HCT116 (cell line): ENCODE data around the gene SEMA5A. TPM values are rescaled to one million over a fixed set of nuclear protein-coding genes. Genes with fewer than 3 reads are reported as not detected.

Experiments
- ATAC-seq: fragments of 200-7000 bp; cut with Tn5 transposase; 2 replicates; pipeline ENCODE4 v1.9.1; 2020; ENCODE audit warnings: mild to moderate bottlenecking, moderate library complexity
- BruUV-seq: library from RNA; stranded (reverse); fragments of 400-500 nt; replicated peaks from 2 replicates; lab custom pipeline; 2021; lab: Mats Ljungman, UMichigan
- CTCF ChIA-PET: fragments of 300-600 bp; sonication (Branson Sonifier 250); formaldehyde crosslinking; loops from one replicate; lab custom pipeline; 2021; ENCODE audit warnings: antibody characterized with exemption; lab: Charles Lee
- POLR2A ChIA-PET: fragments of 300-600, 350-600 bp; sonication (Branson Sonifier 250); formaldehyde crosslinking; loops from one replicate; lab custom pipeline; 2021; ENCODE audit warnings: antibody characterized with exemption; lab: Charles Lee
- RAD21 ChIA-PET, 2 experiments: fragments of 300-600 bp; sonication (Branson Sonifier 250); formaldehyde crosslinking; loops; one replicate each; lab custom pipeline; 2023; ENCODE audit warnings: low total read pairs in 2 of 2; ENCODE audit not compliant: uncharacterized antibody in 2 of 2, unreplicated experiment in 2 of 2, low non-redundant PET in 1 of 2; lab: Charles Lee
- DNase-seq: peaks from one replicate; pipeline ENCODE4 v3.0.0-alpha.2; 2010; ENCODE audit warnings: low read depth, low spot score
- H2AFZ ChIP-seq: fragments of 200-600 bp; shearing (Covaris generic), sonication (generic); 2 replicates; pipeline ENCODE4 v1.6.1; 2017; ENCODE audit warnings: low read depth, mixed run types, mixed read lengths, antibody characterized with exemption, low read length; ENCODE audit not compliant: poor library complexity, severe bottlenecking
- H3K27ac ChIP-seq: 2 replicates; pipeline ENCODE4 v1.5.1; 2012; ENCODE audit warnings: low read depth, low read length
- H3K27me3 ChIP-seq: fragments of 200-600 bp; sonication (generic); 2 replicates; pipeline ENCODE4 v1.6.1; 2016; ENCODE audit warnings: mixed run types, low read length, mixed read lengths; ENCODE audit not compliant: insufficient read depth
- H3K36me3 ChIP-seq, 2 experiments: fragments of 200-500 bp in 1 of 2; fragments of 200-600 bp in 1 of 2; sonication (Bioruptor generic) in 1 of 2; sonication (generic) in 1 of 2; 2 replicates each; pipeline versions ENCODE4 v1.5.1 to v1.6.1; 2014 to 2016; ENCODE audit warnings: low read length in 2 of 2, inconsistent platforms in 1 of 2, mixed read lengths in 1 of 2, mixed run types in 1 of 2; ENCODE audit not compliant: insufficient read depth in 2 of 2, control insufficient read depth in 1 of 2
- H3K4me1 ChIP-seq, 2 experiments: fragments of 200-600 bp in 1 of 2; sonication (generic) in 1 of 2; 2 replicates each; pipeline versions ENCODE4 v1.5.1 to v1.6.1; 2012 to 2017; ENCODE audit warnings: low read length in 2 of 2, inconsistent platforms in 1 of 2, mild to moderate bottlenecking in 1 of 2, mixed read lengths in 1 of 2, mixed run types in 1 of 2, moderate library complexity in 1 of 2; ENCODE audit not compliant: insufficient read depth in 2 of 2, control insufficient read depth in 1 of 2
- H3K4me2 ChIP-seq: fragments of 200-600 bp; sonication (generic); 2 replicates; pipeline ENCODE4 v1.6.1; 2017; ENCODE audit warnings: mixed run types, low read length, mixed read lengths
- H3K4me3 ChIP-seq, 2 experiments: fragments of 200-600 bp in 1 of 2; sonication (generic) in 1 of 2; replicated peaks in 1 of 2; 2 replicates each; pipeline ENCODE4 v1.5.1; 2011 to 2016; ENCODE audit warnings: low read length in 2 of 2, control low read depth in 1 of 2, low read depth in 1 of 2, mild to moderate bottlenecking in 1 of 2, mixed read lengths in 1 of 2, mixed run types in 1 of 2
- H3K79me2 ChIP-seq: fragments of 200-600 bp; sonication (generic); 2 replicates; pipeline ENCODE4 v1.6.1; 2017; ENCODE audit warnings: mild to moderate bottlenecking, mixed run types, low read length, moderate library complexity, mixed read lengths; ENCODE audit not compliant: insufficient read depth
- H3K9ac ChIP-seq: fragments of 200-600 bp; sonication (generic); 2 replicates; pipeline ENCODE4 v1.6.1; 2016; ENCODE audit warnings: low read length, mixed read lengths
- H3K9me2 ChIP-seq: fragments of 200-600 bp; sonication (generic), shearing (Covaris generic); 2 replicates; pipeline ENCODE4 v1.6.1; 2017; ENCODE audit warnings: mixed run types, mild to moderate bottlenecking, moderate library complexity; ENCODE audit not compliant: insufficient read depth
- H3K9me3 ChIP-seq, 2 experiments: fragments of 200-500 bp in 1 of 2; fragments of 200-600 bp in 1 of 2; sonication (Bioruptor generic) in 1 of 2; sonication (generic) in 1 of 2; 2 replicates each; pipeline ENCODE4 v1.6.1; 2014 to 2017; ENCODE audit warnings: low read length in 2 of 2, mixed read lengths in 2 of 2, inconsistent platforms in 1 of 2, low read depth in 1 of 2, mild to moderate bottlenecking in 1 of 2, mixed run types in 1 of 2, moderate library complexity in 1 of 2; ENCODE audit not compliant: control insufficient read depth in 1 of 2, insufficient read depth in 1 of 2
- H4K20me1 ChIP-seq: fragments of 200-600 bp; sonication (generic), shearing (Covaris generic); 2 replicates; pipeline ENCODE4 v1.6.1; 2017; ENCODE audit warnings: mixed run types, mild to moderate bottlenecking, moderate library complexity; ENCODE audit not compliant: insufficient read depth
- CBX3 ChIP-seq: IDR thresholded peaks from 2 replicates; pipeline ENCODE4 v1.6.1; 2012; ENCODE audit warnings: low read depth
- CEBPB ChIP-seq: IDR thresholded peaks from 2 replicates; pipeline ENCODE4 v1.6.1; 2012; ENCODE audit warnings: low read depth
- EGR1 ChIP-seq: IDR thresholded peaks from 2 replicates; pipeline ENCODE4 v1.6.1; 2012; ENCODE audit warnings: low read depth
- ELF1 ChIP-seq: IDR thresholded peaks from 2 replicates; pipeline ENCODE4 v1.6.1; 2012; ENCODE audit warnings: low read depth, borderline replicate concordance
- EZH2phosphoT487 ChIP-seq: fragments of 200-600 bp; IDR thresholded peaks from 2 replicates; pipeline ENCODE4 v1.6.1; 2018; ENCODE audit warnings: antibody characterized with exemption, borderline replicate concordance
- FOSL1 ChIP-seq: IDR thresholded peaks from 2 replicates; pipeline ENCODE4 v1.6.1; 2012; ENCODE audit warnings: low read depth
- JUND ChIP-seq: IDR thresholded peaks from 2 replicates; pipeline ENCODE4 v1.6.1; 2012
- POLR2A ChIP-seq: IDR thresholded peaks from 2 replicates; pipeline ENCODE4 v1.7.0; 2011; ENCODE audit warnings: borderline replicate concordance; ENCODE audit not compliant: insufficient read depth, insufficient read length; ENCODE audit errors: extremely low read depth
- RAD21 ChIP-seq: IDR thresholded peaks from 2 replicates; pipeline ENCODE4 v1.6.1; 2012; ENCODE audit warnings: low read depth, mild to moderate bottlenecking
- SIN3A ChIP-seq: IDR thresholded peaks from 2 replicates; pipeline ENCODE4 v1.6.1; 2012; ENCODE audit warnings: low read depth
- SP1 ChIP-seq: IDR thresholded peaks from 2 replicates; pipeline ENCODE4 v1.6.1; 2012; ENCODE audit warnings: low read depth
- SRF ChIP-seq: IDR thresholded peaks from 2 replicates; pipeline ENCODE4 v1.6.1; 2012; ENCODE audit warnings: low read depth
- TCF7L2 ChIP-seq: IDR thresholded peaks from 2 replicates; pipeline ENCODE4 v1.7.0; 2011; ENCODE audit warnings: borderline replicate concordance, inconsistent platforms; ENCODE audit not compliant: insufficient read depth, insufficient read length; ENCODE audit errors: extremely low read depth
- YY1 ChIP-seq: IDR thresholded peaks from 2 replicates; pipeline ENCODE4 v1.6.1; 2011; ENCODE audit warnings: low read length, low read depth, moderate library complexity, mild to moderate bottlenecking; ENCODE audit not compliant: insufficient replicate concordance; ENCODE audit errors: extremely low read depth
- ZFX ChIP-seq: fragments of 450-650 bp; IDR thresholded peaks from 2 replicates; pipeline ENCODE4 v1.6.1; 2017
- ZNF274 ChIP-seq: fragments of 200-500 bp; sonication (Bioruptor generic); IDR thresholded peaks from 2 replicates; pipeline ENCODE4 v1.6.1; 2014; ENCODE audit warnings: mild to moderate bottlenecking, low read depth, low read length, inconsistent platforms
- intact Hi-C: fragments of 100-400 bp; cut with micrococcal nuclease; formaldehyde crosslinking; loops from 2 replicates; pipeline ENCODE4 v1.10.0; 2022
- total RNA-seq: library from RNA; stranded (reverse); gene quantifications from one replicate; pipeline ENCODE4 v1.2.1, GENCODE V29; 2021; ENCODE audit not compliant: unreplicated experiment
- TF ChIP-seq, protein P1 (sequence below): IDR thresholded peaks from 2 replicates; pipeline ENCODE4 v1.6.1; 2012
- TF ChIP-seq, protein P2 (sequence below), 3 experiments: fragments of 200-600 bp in 1 of 3; sonication (generic) in 1 of 3; IDR thresholded peaks in 2 of 3; conservative IDR thresholded peaks in 1 of 3; 2 replicates each; pipeline ENCODE4 v1.5.1; 2012 to 2017; ENCODE audit warnings: low read depth in 2 of 3, low read length in 2 of 3, antibody characterized with exemption in 1 of 3, borderline replicate concordance in 1 of 3, control low read depth in 1 of 3, mild to moderate bottlenecking in 1 of 3, mixed read lengths in 1 of 3, mixed run types in 1 of 3, moderate library complexity in 1 of 3; ENCODE audit not compliant: insufficient read depth in 1 of 3
- TF ChIP-seq, protein P3 (sequence below): IDR thresholded peaks from 2 replicates; pipeline ENCODE4 v1.6.1; 2011; ENCODE audit warnings: mild to moderate bottlenecking, low read length, moderate library complexity; ENCODE audit not compliant: insufficient replicate concordance; ENCODE audit errors: extremely low read depth

The SEMA5A gene
- total RNA-seq, 1 experiment from 2014 or later: 0.02 TPM

DNA sequence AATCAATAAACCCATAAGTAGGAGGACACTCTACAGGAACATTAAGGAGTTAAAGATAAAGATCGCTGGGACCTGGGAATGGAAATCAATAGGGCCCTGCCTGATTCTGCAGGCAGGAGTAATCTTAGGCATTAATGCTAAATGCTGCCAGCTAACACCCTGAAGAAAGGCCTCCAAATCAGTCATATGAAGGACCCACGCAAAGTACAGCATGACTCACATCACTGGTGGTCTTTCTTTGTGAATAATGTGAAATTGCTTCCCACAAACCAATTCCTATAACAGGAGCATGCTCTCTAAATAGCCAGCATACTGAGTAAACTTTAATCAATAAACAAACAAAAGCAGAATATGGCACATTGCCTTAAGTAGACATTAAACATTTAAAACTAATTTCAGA is 172.3 kb downstream of the SEMA5A start:
- no peaks in the 10 kb centered on the region for H4K20me1 ChIP-seq
- H3K79me2 ChIP-seq: no peaks in the 10 kb centered on the region
- POLR2A ChIA-PET: no interaction called here
- no peak overlapping the region for H3K27ac ChIP-seq
- no peaks in the 10 kb centered on the region for H3K36me3 ChIP-seq
- intact Hi-C loops: no loop called here
- ATAC-seq (no peak), DNase-seq (no peak)
- no peaks in the 10 kb centered on the region for H3K27me3 ChIP-seq
- no TSS peak for BruUV-seq
- no peak overlapping the region for H2AFZ ChIP-seq
- no peaks in the 10 kb centered on the region for H3K9me2 ChIP-seq
- no peak overlapping the region for H3K4me2 ChIP-seq
- TF ChIP-seq SIN3A (no peak), EGR1 (no peak), CBX3 (no peak), JUND (no peak), ZFX (no peak), ZNF274 (no peak)
- CTCF ChIA-PET: no interaction called here
- RAD21 ChIA-PET: no interaction called here
- H3K9ac ChIP-seq: no peak overlapping the region
- H3K4me1 ChIP-seq: no peaks in the 10 kb centered on the region
- H3K4me3 ChIP-seq: no peak overlapping the region
- H3K9me3 ChIP-seq: peaks cover 14 to 21% of the 10 kb centered on the region in 2 experiments; a peak in 2 of 4 replicates

DNA sequence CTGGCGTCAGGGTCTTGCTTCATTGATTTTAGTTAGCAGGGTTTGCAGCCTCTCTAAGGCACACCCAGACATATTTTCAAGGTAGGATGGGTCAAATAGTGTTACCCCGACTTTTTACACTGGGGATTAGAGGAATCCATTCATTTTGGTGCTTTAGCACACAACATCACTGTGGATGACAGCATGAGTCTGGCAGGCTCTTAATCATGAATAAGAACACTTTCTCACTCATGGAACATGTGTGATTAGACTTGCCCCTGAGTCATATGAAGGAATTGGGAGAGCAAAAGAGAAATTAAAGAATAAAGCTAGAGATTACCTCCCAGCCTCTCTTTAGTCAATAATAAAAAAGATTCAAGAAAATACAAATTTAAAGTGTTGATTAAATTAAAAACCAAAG is 175.6 kb downstream of the SEMA5A start:
- Histone ChIP-seq H3K27me3 (no peaks in the 10 kb centered on the region), H3K4me1 (no peaks in the 10 kb centered on the region), H4K20me1 (no peaks in the 10 kb centered on the region), H3K4me2 (no peak overlapping the region), H3K4me3 (no peak overlapping the region), H3K9ac (no peak overlapping the region), H3K27ac (no peak overlapping the region), H3K79me2 (no peaks in the 10 kb centered on the region), H2AFZ (no peak overlapping the region), H3K36me3 (no peaks in the 10 kb centered on the region), H3K9me2 (no peaks in the 10 kb centered on the region), H3K9me3 (peaks cover 7 to 18% of the 10 kb centered on the region in 2 experiments; a peak in 2 of 4 replicates)
- no TSS peak for BruUV-seq
- CTCF ChIA-PET: no interaction called here
- DNase-seq (no peak), ATAC-seq (no peak)
- intact Hi-C loops: no loop called here
- RAD21 ChIA-PET: no interaction called here
- POLR2A ChIA-PET: no interaction called here
- TF ChIP-seq SP1 (no peak), YY1 (no peak), ELF1 (no peak), SRF (no peak), POLR2A (no peak), CEBPB (no peak), JUND (no peak), CBX3 (no peak), EZH2phosphoT487 (no peak), RAD21 (no peak), SIN3A (no peak), EGR1 (no peak), ZNF274 (no peak), TCF7L2 (no peak), FOSL1 (no peak)
- TF ChIP-seq, protein P1, sequence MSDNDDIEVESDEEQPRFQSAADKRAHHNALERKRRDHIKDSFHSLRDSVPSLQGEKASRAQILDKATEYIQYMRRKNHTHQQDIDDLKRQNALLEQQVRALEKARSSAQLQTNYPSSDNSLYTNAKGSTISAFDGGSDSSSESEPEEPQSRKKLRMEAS: no peak
- TF ChIP-seq, protein P2, sequence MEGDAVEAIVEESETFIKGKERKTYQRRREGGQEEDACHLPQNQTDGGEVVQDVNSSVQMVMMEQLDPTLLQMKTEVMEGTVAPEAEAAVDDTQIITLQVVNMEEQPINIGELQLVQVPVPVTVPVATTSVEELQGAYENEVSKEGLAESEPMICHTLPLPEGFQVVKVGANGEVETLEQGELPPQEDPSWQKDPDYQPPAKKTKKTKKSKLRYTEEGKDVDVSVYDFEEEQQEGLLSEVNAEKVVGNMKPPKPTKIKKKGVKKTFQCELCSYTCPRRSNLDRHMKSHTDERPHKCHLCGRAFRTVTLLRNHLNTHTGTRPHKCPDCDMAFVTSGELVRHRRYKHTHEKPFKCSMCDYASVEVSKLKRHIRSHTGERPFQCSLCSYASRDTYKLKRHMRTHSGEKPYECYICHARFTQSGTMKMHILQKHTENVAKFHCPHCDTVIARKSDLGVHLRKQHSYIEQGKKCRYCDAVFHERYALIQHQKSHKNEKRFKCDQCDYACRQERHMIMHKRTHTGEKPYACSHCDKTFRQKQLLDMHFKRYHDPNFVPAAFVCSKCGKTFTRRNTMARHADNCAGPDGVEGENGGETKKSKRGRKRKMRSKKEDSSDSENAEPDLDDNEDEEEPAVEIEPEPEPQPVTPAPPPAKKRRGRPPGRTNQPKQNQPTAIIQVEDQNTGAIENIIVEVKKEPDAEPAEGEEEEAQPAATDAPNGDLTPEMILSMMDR (IDR thresholded peaks at IDR 0.05 in 2 of 3, conservative IDR thresholded peaks at IDR 0.05 in 1 of 3; ENCODE audit: borderline replicate concordance in 1 of 3, insufficient read depth in 1 of 3, low read depth in 2 of 3, low read length in 2 of 3): no peak
- TF ChIP-seq, protein P3, sequence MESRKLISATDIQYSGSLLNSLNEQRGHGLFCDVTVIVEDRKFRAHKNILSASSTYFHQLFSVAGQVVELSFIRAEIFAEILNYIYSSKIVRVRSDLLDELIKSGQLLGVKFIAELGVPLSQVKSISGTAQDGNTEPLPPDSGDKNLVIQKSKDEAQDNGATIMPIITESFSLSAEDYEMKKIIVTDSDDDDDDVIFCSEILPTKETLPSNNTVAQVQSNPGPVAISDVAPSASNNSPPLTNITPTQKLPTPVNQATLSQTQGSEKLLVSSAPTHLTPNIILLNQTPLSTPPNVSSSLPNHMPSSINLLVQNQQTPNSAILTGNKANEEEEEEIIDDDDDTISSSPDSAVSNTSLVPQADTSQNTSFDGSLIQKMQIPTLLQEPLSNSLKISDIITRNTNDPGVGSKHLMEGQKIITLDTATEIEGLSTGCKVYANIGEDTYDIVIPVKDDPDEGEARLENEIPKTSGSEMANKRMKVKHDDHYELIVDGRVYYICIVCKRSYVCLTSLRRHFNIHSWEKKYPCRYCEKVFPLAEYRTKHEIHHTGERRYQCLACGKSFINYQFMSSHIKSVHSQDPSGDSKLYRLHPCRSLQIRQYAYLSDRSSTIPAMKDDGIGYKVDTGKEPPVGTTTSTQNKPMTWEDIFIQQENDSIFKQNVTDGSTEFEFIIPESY: no peak
